Large intestine (tissue), 3 donors: ENCODE results near the gene LRRIQ1. TPM values are rescaled to one million over a fixed set of nuclear protein-coding genes. Genes with fewer than 3 reads are reported as not detected.
"Not testable (repeated sequence)": the region's sequence is repeated elsewhere in the genome, so short reads cannot be mapped to it uniquely, and the experiment has no call there.

ENCODE experiments used
- DNase-seq, 2 donors: peaks; one replicate each; pipeline versions ENCODE4 v3.0.0 to v3.0.0-alpha.2; 2013
- H3K27ac ChIP-seq: one replicate; pipeline ENCODE4 v1.5.1; 2013; ENCODE audit warnings: low read length
- H3K27me3 ChIP-seq: 2 replicates; pipeline ENCODE4 v1.6.1; 2013; ENCODE audit warnings: low read length; ENCODE audit not compliant: control insufficient read depth, insufficient read depth
- H3K36me3 ChIP-seq: 2 replicates; pipeline ENCODE4 v1.6.1; 2013; ENCODE audit warnings: low read length; ENCODE audit not compliant: control insufficient read depth, insufficient read depth
- H3K4me1 ChIP-seq: one replicate; pipeline ENCODE4 v1.6.1; 2013; ENCODE audit warnings: low read length; ENCODE audit not compliant: control insufficient read depth, insufficient read depth
- H3K4me3 ChIP-seq: one replicate; pipeline ENCODE4 v1.5.1; 2013; ENCODE audit warnings: low read length
- H3K9me3 ChIP-seq: one replicate; pipeline ENCODE4 v1.6.1; 2013; ENCODE audit warnings: mild to moderate bottlenecking, low read depth, low read length, moderate library complexity; ENCODE audit not compliant: control insufficient read depth
- WGBS: methylation state at CpG from one replicate; pipeline ENCODE4 v1.1.5; 2013; ENCODE audit warnings: low lambda C conversion rate; ENCODE audit not compliant: insufficient coverage; 5-methylcytosine and 5-hydroxymethylcytosine counted together
- polyA plus RNA-seq: library from polyadenylated mRNA; unstranded; fragments of 120-200 nt; gene quantifications from one replicate; pipeline ENCODE4 v1.2.1, GENCODE V29; 2013

LRRIQ1 gene
- polyA plus RNA-seq, 1 donor: 0.49 TPM

GRCh38 chr12:85005047-85005446 is 31.1 kb upstream of the LRRIQ1 start:
- not testable (repeated sequence) for H3K36me3 ChIP-seq, H3K9me3 ChIP-seq, H3K27me3 ChIP-seq, H3K4me3 ChIP-seq, DNase-seq, H3K27ac ChIP-seq, H3K4me1 ChIP-seq
- no CpG with 5 or more reads among the region's 2 CpGs for WGBS

GRCh38 chr12:85005615-85006014 is 30.5 kb upstream of the LRRIQ1 start:
- H3K4me1 ChIP-seq: no peaks in the 10 kb centered on the region
- H3K27me3 ChIP-seq: no peaks in the 10 kb centered on the region
- no CpG with 5 or more reads among the region's 1 CpG for WGBS
- no peaks in the 10 kb centered on the region for H3K36me3 ChIP-seq
- no peak for DNase-seq
- no peak overlapping the region for H3K4me3 ChIP-seq
- no peak overlapping the region for H3K27ac ChIP-seq
- no peaks in the 10 kb centered on the region for H3K9me3 ChIP-seq

GRCh38 chr12:85006206-85006605 is 29.9 kb upstream of the LRRIQ1 start:
- no CpG with 5 or more reads among the region's 1 CpG for WGBS
- no peak for DNase-seq

GRCh38 chr12:85007836-85008235 is 28.3 kb upstream of the LRRIQ1 start:
- H3K4me3 ChIP-seq: no peak overlapping the region
- no peak overlapping the region for H3K27ac ChIP-seq
- WGBS: 40% methylated on average over 1 of the region's 4 CpGs
- no peaks in the 10 kb centered on the region for H3K27me3 ChIP-seq
- no peaks in the 10 kb centered on the region for H3K9me3 ChIP-seq
- H3K4me1 ChIP-seq: no peaks in the 10 kb centered on the region
- no peak for DNase-seq
- no peaks in the 10 kb centered on the region for H3K36me3 ChIP-seq

More at GRCh38 chr12:85006206-85006605, 29.9 kb upstream of the LRRIQ1 start:
- H3K9me3 ChIP-seq: no peaks in the 10 kb centered on the region
- no peak overlapping the region for H3K27ac ChIP-seq
- H3K4me3 ChIP-seq: no peak overlapping the region
- H3K36me3 ChIP-seq: no peaks in the 10 kb centered on the region
- H3K4me1 ChIP-seq: no peaks in the 10 kb centered on the region
- H3K27me3 ChIP-seq: no peaks in the 10 kb centered on the region

GRCh38 chr12:85016413-85016812 is 19.7 kb upstream of the LRRIQ1 start:
- H3K36me3 ChIP-seq: no peaks in the 10 kb centered on the region
- H3K27ac ChIP-seq: no peak overlapping the region
- H3K27me3 ChIP-seq: no peaks in the 10 kb centered on the region
- DNase-seq: no peak
- no peaks in the 10 kb centered on the region for H3K9me3 ChIP-seq
- no peak overlapping the region for H3K4me3 ChIP-seq
- no CpG with 5 or more reads among the region's 1 CpG for WGBS
- H3K4me1 ChIP-seq: no peaks in the 10 kb centered on the region

- WGBS: 80% methylated on average over 2 of the region's 3 CpGs
- DNase-seq: no peak
Measured at GRCh38 chr12:85017133-85017532, 19.0 kb upstream of the LRRIQ1 start.

GRCh38 chr12:85017618-85018017 is 18.5 kb upstream of the LRRIQ1 start:
- no peaks in the 10 kb centered on the region for H3K36me3 ChIP-seq
- no peaks in the 10 kb centered on the region for H3K27me3 ChIP-seq
- no peak for DNase-seq
- H3K27ac ChIP-seq: no peak overlapping the region
- H3K9me3 ChIP-seq: no peaks in the 10 kb centered on the region
- no peaks in the 10 kb centered on the region for H3K4me1 ChIP-seq
- H3K4me3 ChIP-seq: no peak overlapping the region

More at GRCh38 chr12:85017133-85017532, 19.0 kb upstream of the LRRIQ1 start:
- Histone ChIP-seq H3K4me1 (no peaks in the 10 kb centered on the region), H3K4me3 (no peak overlapping the region), H3K36me3 (no peaks in the 10 kb centered on the region), H3K9me3 (no peaks in the 10 kb centered on the region), H3K27ac (no peak overlapping the region), H3K27me3 (no peaks in the 10 kb centered on the region)

GRCh38 chr12:85018098-85018497 is 18.1 kb upstream of the LRRIQ1 start:
- Histone ChIP-seq H3K4me1 (no peaks in the 10 kb centered on the region), H3K27me3 (no peaks in the 10 kb centered on the region), H3K4me3 (no peak overlapping the region), H3K36me3 (no peaks in the 10 kb centered on the region), H3K9me3 (no peaks in the 10 kb centered on the region), H3K27ac (no peak overlapping the region)
- no peak for DNase-seq
- WGBS: no CpG with 5 or more reads among the region's 2 CpGs

- no peak for DNase-seq
- H3K4me3 ChIP-seq: no peak overlapping the region
- H3K27ac ChIP-seq: no peak overlapping the region
- H3K9me3 ChIP-seq: no peaks in the 10 kb centered on the region
- no peaks in the 10 kb centered on the region for H3K27me3 ChIP-seq
- no peaks in the 10 kb centered on the region for H3K36me3 ChIP-seq
- H3K4me1 ChIP-seq: no peaks in the 10 kb centered on the region
Measured at GRCh38 chr12:85029456-85029855, 6.7 kb upstream of the LRRIQ1 start.

GRCh38 chr12:85036733-85037132 is 582 bp downstream of the LRRIQ1 start:
- DNase-seq: no peak
- Histone ChIP-seq H3K27ac (no peak overlapping the region), H3K27me3 (peaks cover 2% of the 10 kb centered on the region), H3K36me3 (no peaks in the 10 kb centered on the region), H3K9me3 (no peaks in the 10 kb centered on the region), H3K4me1 (no peaks in the 10 kb centered on the region), H3K4me3 (peak overlapping the region; percentile 51)
- 22% methylated on average over 1 of the region's 3 CpGs for WGBS

GRCh38 chr12:85041395-85041794 is 5.2 kb downstream of the LRRIQ1 start:
- Histone ChIP-seq H3K4me3 (no peak overlapping the region), H3K27ac (no peak overlapping the region), H3K9me3 (no peaks in the 10 kb centered on the region), H3K27me3 (no peaks in the 10 kb centered on the region), H3K36me3 (no peaks in the 10 kb centered on the region), H3K4me1 (no peaks in the 10 kb centered on the region)
- no peak for DNase-seq
- no CpG with 5 or more reads among the region's 1 CpG for WGBS
